HUDEP-2 (cell line): ENCODE data around the gene NFIA.
A peak's percentile ranks its signal among the peaks of the same experiment; 100 is the strongest.

Source experiments
- DNase-seq, 76 experiments: peaks; one replicate each; lab custom pipeline; 2025; ENCODE audit not compliant: unreplicated experiment in 76 of 76; lab: John Stamatoyannopoulos, UW

NFIA gene

GRCh38 chr1:61097722-61098121 lies 15.4 kb downstream of the NFIA start:
- no peak for DNase-seq

GRCh38 chr1:61098333-61098732 lies 16.0 kb downstream of the NFIA start:
- no peak for DNase-seq

- DNase-seq = no peak
These were observed 16.6 kb downstream of the NFIA start for GRCh38 chr1:61098906-61099437.

GRCh38 chr1:61100578-61100977 lies 18.2 kb downstream of the NFIA start:
- no peak for DNase-seq

GRCh38 chr1:61101536-61101935 lies 19.2 kb downstream of the NFIA start:
- DNase-seq = no peak

- DNase-seq = no peak
These were observed 19.7 kb downstream of the NFIA start for GRCh38 chr1:61102041-61102440.

GRCh38 chr1:61102621-61103020 lies 20.3 kb downstream of the NFIA start:
- DNase-seq = no peak

GRCh38 chr1:61104220-61104671 lies 21.9 kb downstream of the NFIA start:
- DNase-seq = peak in 18 of 76 experiments; percentile 18 to 55 (median 27)

GRCh38 chr1:61107638-61108037 lies 25.3 kb downstream of the NFIA start:
- no peak for DNase-seq

- DNase-seq = peak in 14 of 76 experiments; percentile 14 to 57 (median 32)
These were observed 26.8 kb downstream of the NFIA start for GRCh38 chr1:61109158-61109557.

- DNase-seq = no peak
These were observed 27.5 kb downstream of the NFIA start for GRCh38 chr1:61109910-61110309.

GRCh38 chr1:61110554-61110953 lies 28.2 kb downstream of the NFIA start:
- no peak for DNase-seq

GRCh38 chr1:61111084-61112004 lies 29.0 kb downstream of the NFIA start:
- DNase-seq = no peak

- no peak for DNase-seq
These were observed 32.0 kb downstream of the NFIA start for GRCh38 chr1:61114178-61114870.

- DNase-seq = peak in 10 of 76 experiments; percentile 12 to 48 (median 23)
These were observed 33.1 kb downstream of the NFIA start for GRCh38 chr1:61115436-61115835.

GRCh38 chr1:61116421-61116820 lies 34.1 kb downstream of the NFIA start:
- peak in 70 of 76 experiments; percentile 9 to 98 (median 80) for DNase-seq

GRCh38 chr1:61117283-61117682 lies 34.9 kb downstream of the NFIA start:
- no peak for DNase-seq

GRCh38 chr1:61119085-61119484 lies 36.7 kb downstream of the NFIA start:
- peak in 2 of 76 experiments; percentile 16 to 17 for DNase-seq

GRCh38 chr1:61120246-61120840 lies 38.0 kb downstream of the NFIA start:
- peak in 3 of 76 experiments; percentile 17 to 38 (median 26) for DNase-seq

- peak in 3 of 76 experiments; percentile 12 to 28 (median 22) for DNase-seq
These were observed 38.6 kb downstream of the NFIA start for GRCh38 chr1:61120998-61121397.

GRCh38 chr1:61121631-61122030 lies 39.3 kb downstream of the NFIA start:
- DNase-seq = no peak
